GM19099 (cell line): Measurements from ENCODE around the gene RTN4RL2.

Experiments used
- POLR2A ChIP-seq: IDR thresholded peaks from 3 replicates; pipeline ENCODE4 v1.6.1; 2011; ENCODE audit warnings: low read depth; ENCODE audit not compliant: insufficient read length; ENCODE audit errors: extremely low read depth

RTN4RL2 gene

GRCh38 chr11:57453543-57454177, 6.7 kb upstream of the RTN4RL2 start:
- TF ChIP-seq POLR2A: no peak

GRCh38 chr11:57456960-57457642, 3.2 kb upstream of the RTN4RL2 start:
- TF ChIP-seq POLR2A: no peak

DNA sequence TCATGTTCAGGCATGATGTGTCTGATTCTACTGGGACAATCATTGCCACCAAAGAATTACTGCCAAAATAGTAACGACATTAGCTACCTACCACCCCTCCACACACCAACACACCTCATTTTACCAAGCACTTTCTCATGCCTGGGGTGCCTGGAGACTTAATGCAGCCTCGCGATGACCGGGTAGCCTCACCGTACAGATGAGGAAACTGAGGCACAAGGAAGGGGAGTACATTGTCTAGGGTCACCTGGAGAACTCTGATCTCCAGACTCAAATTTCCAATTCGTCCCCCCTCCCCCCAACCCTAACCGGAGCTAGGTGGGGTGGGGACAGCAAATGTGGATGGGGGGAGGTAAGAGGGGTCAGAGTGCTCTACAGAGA, 2.7 kb upstream of the RTN4RL2 start:
- no peak for TF ChIP-seq POLR2A

DNA sequence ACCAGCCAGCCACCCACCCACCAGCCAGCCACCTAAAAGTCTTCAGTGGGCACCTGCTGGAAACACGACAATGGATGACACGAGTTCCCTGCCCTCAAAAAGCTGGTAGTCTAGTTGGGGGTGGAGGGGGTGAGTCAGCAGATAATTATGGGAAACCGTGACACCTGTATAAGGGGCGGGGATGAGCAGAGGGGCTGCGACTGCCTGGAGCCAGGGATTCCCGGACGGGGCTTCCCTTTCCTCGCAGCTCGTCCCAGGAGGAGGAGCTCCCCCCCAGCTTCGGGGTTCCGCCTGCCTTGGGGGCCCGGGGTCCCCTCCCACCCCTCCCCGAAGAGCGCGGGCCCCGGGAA, 2.3 kb upstream of the RTN4RL2 start:
- no peak for TF ChIP-seq POLR2A

GRCh38 chr11:57458410-57459163, 1.7 kb upstream of the RTN4RL2 start:
- TF ChIP-seq POLR2A: no peak

DNA sequence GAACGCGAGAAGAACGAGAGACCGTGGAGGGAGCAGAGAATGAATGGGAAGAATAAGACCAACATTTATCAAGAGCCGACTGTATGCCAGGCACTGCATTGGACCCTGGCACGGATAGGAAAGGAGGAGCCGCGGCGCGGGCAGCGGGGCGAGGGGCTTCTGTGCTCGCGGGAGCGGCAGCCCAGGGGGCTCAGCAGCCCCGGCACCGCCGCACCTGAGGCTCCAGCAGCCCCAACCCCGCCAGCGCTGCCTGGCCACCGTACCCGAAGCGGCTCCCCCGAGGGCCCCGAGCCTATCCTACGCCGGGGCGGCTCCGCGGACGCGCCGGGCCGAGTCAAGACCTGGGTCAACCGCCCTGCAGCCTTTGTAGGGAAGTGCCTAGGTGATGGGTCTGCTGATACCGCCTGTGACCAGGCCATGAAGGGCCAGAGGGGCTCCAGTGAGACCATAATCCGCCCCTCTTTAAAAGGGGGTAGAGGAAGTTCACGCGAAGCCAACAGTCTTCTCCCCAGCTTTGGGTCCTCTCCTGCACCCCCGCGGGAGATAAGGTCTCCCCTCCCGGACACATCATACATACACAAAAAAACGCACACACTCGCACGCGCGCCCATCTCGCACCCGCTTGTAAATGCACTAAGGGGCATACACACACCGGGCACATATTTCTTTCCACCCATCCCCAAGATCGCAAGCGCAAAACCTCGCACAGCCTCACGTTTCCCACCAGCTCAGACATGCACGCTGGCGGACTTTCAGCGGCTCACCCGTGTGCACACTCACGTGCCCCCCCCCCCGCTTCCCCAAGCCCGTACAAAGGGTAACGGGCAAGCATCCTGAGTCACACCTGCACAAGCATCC, 935 bp upstream of the RTN4RL2 start:
- no peak for TF ChIP-seq POLR2A

- no peak for TF ChIP-seq POLR2A
Observed at GRCh38 chr11:57460758-57461749, 726 bp downstream of the RTN4RL2 start.

DNA sequence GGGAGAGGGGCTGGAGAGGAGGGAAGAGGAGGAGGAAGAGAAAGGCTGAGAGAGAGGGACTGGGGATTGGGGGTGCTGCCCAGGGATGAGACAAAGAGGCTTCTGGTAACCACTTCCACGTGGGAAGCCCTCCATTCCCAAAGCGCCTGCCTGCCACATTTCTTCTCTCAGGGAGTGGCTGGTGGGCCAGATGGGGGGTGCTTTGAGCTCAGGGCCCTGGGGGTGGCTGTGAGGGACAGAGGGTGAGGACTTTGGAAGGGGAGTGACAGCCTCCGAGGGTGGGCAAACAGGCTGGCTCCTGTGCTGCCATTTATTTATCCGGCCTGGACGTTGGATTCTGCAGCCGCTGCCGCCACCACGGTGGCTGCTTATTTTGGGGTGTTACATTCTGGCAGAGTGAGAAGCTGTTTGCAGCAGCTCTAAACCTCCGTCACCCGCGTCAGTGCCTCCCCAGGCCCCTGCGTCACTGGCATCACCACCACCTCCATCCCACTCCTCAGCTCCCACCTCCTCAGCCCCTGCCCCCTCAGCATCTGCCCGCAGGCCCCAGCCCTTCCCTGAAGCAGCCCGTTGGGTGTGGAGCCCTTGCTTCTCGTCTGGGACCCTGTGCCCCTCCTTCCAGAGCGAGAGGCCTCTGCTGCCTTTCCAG, 1.6 kb downstream of the RTN4RL2 start:
- no peak for TF ChIP-seq POLR2A

DNA sequence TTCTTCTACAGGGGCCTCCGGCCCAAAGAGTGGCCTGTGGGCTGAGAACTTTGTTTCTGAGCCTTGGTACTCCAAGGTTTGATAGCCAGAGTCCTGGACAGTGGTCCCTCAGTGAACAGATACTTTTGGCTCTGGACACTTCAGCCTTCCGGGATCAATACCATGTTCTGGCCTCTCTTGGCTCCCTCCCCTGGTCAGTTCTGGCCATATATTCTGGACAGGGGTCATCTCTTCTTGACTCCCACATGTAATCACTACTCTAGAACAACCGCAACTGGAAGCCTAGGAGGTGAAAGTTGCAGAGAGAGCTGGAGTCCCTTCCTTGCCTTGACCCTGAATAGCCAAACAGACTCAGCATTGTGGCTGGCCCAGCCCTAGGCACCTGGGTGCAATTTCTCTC, 2.3 kb downstream of the RTN4RL2 start:
- no peak for TF ChIP-seq POLR2A

DNA sequence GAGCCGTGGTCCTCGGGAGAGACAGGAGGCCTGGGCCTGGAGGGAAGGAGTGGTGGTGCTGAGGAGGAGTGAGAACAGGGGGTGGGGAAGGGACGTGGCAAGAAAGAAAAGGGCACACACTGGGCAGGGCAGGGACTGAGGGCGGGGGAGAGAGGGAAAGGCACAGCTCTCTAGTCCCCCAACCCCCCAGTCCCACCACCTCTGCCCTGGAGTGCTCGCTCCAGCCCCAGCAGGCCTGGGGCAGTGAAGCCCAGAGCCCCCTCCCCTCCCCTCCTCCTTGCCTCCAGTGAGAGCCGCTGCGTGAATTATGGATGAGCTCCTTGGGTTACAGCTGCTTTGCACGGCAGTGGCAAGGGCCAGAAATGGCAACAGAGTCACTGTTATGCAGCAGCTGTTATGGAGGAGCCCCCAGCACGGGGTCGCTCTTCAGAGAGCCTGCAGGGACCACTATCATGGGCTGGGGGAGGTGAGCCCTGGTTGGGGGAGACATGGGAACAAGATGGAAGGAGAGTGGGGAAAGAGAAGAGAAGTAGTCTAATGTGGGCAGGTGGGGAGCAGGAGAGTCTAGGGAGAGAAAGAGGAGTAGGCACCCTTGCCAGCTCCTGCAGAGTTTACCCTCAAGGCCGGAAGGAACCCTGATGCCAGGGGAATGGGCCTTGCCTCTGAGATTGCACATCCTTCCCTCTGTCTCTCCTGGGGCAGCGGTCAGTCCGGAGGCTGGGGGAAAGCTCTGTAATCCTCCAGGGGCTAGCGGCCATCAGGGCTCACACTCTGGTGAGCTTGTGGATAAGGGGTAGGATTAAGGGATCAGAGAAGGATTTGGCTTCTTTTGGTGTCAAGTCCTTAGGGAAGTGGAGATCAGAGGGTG, 3.6 kb downstream of the RTN4RL2 start:
- no peak for TF ChIP-seq POLR2A

DNA sequence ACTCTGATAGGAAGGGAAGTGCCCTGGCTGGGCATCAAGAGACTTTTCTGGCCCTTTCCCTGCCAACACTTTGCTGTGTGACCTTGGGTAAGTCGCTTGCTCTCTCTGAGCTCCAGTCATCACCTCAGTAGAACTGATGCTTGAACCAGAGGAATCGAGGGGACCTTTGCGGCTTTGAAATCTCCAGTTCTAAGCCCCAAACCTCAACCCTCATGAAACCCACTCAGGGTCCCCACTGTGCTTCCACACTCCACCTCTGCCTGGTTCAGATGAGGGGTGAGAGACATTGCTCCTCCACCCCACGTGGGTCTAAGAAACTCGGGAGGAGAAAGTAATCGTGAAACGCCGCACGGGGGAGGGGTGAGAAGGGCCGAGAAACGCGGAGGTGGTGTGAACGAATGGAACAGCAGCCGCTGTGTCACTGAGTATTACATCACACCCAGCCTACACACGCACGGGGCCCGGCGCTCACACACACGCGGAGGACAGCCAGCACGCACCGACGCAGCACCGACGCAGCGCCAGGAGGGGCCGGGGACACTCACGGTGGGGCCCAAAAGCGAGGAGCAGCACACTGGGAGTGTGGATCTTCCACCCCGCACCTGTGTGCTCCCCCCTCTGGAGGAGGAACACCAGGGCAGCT, 4.3 kb downstream of the RTN4RL2 start:
- no peak for TF ChIP-seq POLR2A

GRCh38 chr11:57466680-57467079, 6.4 kb downstream of the RTN4RL2 start:
- no peak for TF ChIP-seq POLR2A
